Measurements from ENCODE around the gene PPP2R5C. TPM values are rescaled to one million over a fixed set of nuclear protein-coding genes. Genes with fewer than 3 reads are reported as not detected.

Gene PPP2R5C
- total and polyA plus RNA-seq, 2 donors from 2014 or later: 65.6 to 129 TPM

DNA sequence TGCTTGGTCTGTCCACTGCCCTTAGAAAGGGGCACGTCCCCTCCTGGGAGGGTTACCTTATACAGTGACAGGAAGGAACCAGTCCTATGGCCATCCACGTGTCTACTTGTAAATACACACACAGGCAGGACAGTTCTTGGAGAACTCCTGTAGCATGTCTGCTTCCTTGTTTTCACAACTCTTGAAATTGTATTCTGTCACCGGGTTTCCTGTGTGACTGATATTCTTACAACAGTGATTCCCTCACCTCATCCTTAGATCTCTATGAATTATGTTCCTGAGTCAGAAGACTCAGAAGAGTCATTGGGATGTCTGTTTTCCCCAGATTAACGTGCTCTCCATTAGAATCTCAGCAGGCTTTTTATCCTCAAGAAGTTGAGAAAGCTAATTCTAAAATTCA lies 158.8 kb downstream of the PPP2R5C start:
- no peak for FAIRE-seq
- no peaks in the 10 kb centered on the region for H3K27me3 ChIP-seq (ENCODE audit: control insufficient read depth, insufficient read depth, low read length)
- peaks cover 0 to 10% (median 4%) of the 10 kb centered on the region in 3 donors for H3K36me3 ChIP-seq (ENCODE audit: control insufficient read depth in 2 of 3, insufficient read depth in 3 of 3, low read length in 3 of 3)

DNA sequence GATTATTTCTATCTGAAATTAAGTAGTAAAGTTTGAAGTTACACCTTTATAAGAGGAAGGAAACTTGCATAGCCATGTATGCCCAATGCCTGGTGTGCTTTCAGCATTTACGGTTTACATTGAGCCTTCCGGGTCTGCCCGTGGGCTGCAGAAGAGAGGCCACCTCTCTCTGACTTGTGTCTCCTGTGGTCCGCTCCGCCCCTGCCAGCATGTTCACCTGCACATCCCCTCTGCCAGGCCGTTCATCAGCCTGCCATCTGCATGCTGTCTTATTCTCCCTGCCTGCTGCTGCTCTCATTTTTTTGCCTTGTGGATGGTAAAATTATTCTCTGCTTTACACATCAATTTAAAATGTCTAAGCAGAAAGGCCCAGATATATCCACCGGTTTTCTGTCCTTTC lies 161.4 kb downstream of the PPP2R5C start:
- FAIRE-seq (no peak), DNase-seq (no peak)
- TF ChIP-seq, protein P1, sequence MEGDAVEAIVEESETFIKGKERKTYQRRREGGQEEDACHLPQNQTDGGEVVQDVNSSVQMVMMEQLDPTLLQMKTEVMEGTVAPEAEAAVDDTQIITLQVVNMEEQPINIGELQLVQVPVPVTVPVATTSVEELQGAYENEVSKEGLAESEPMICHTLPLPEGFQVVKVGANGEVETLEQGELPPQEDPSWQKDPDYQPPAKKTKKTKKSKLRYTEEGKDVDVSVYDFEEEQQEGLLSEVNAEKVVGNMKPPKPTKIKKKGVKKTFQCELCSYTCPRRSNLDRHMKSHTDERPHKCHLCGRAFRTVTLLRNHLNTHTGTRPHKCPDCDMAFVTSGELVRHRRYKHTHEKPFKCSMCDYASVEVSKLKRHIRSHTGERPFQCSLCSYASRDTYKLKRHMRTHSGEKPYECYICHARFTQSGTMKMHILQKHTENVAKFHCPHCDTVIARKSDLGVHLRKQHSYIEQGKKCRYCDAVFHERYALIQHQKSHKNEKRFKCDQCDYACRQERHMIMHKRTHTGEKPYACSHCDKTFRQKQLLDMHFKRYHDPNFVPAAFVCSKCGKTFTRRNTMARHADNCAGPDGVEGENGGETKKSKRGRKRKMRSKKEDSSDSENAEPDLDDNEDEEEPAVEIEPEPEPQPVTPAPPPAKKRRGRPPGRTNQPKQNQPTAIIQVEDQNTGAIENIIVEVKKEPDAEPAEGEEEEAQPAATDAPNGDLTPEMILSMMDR (IDR thresholded peaks at IDR 0.05; ENCODE audit: borderline replicate concordance, extremely low read depth, insufficient read depth): no peak
- H3K9me3 ChIP-seq (ENCODE audit: control insufficient read depth in 2 of 3, insufficient read depth in 1 of 3, low read length in 3 of 3): no peaks in the 10 kb centered on the region
- intact Hi-C loops (cut with DNase I): no loop called here
- H3K4me3 ChIP-seq (ENCODE audit: low read length in 3 of 3): no peak overlapping the region
- no peaks in the 10 kb centered on the region for H3K4me1 ChIP-seq (ENCODE audit: control insufficient read depth in 2 of 3, insufficient read depth in 2 of 3, low read depth in 1 of 3, low read length in 3 of 3)
- no peak overlapping the region for H3K27ac ChIP-seq (ENCODE audit: low read depth in 2 of 2, low read length in 2 of 2)
- H3K9ac ChIP-seq (ENCODE audit: low read length in 3 of 3): no peak overlapping the region
- no peaks in the 10 kb centered on the region for H3K27me3 ChIP-seq (ENCODE audit: control insufficient read depth, insufficient read depth, low read length)
- H3K36me3 ChIP-seq (ENCODE audit: control insufficient read depth in 2 of 3, insufficient read depth in 3 of 3, low read length in 3 of 3): peaks cover 0 to 7% (median 5%) of the 10 kb centered on the region in 3 donors

More for the DNA sequence above, 158.8 kb downstream of the PPP2R5C start:
- H3K27ac ChIP-seq (ENCODE audit: low read depth in 2 of 2, low read length in 2 of 2): no peak overlapping the region
- intact Hi-C loops (cut with DNase I): no loop called here
- TF ChIP-seq, protein P1 (IDR thresholded peaks at IDR 0.05; ENCODE audit: borderline replicate concordance, extremely low read depth, insufficient read depth): no peak
- no peak overlapping the region for H3K9ac ChIP-seq (ENCODE audit: low read length in 3 of 3)
- no peak overlapping the region for H3K4me3 ChIP-seq (ENCODE audit: low read length in 3 of 3)
- H3K4me1 ChIP-seq (ENCODE audit: control insufficient read depth in 2 of 3, insufficient read depth in 2 of 3, low read depth in 1 of 3, low read length in 3 of 3): no peaks in the 10 kb centered on the region
- no peaks in the 10 kb centered on the region for H3K9me3 ChIP-seq (ENCODE audit: control insufficient read depth in 2 of 3, insufficient read depth in 1 of 3, low read length in 3 of 3)
- DNase-seq: no peak

DNA sequence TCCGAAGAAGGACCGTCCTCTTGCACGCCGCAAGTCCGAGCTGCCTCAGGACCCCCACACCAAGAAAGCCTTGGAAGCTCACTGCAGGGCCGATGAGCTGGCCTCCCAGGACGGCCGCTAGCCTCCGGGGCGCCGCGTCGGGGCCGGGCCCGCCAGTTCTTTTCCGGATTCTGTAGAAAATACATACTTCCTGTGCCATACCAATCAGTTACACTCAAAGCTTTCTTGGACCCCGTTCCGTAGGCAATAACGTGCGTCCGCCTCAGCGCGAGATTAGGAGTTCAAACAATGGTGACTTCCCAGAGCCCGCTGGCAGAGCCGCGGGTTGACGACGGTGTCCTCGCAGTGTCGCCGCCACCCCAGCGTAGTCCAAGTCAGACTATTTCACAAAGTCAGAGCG lies 163.6 kb downstream of the PPP2R5C start:
- H3K27me3 ChIP-seq (ENCODE audit: control insufficient read depth, insufficient read depth, low read length): no peaks in the 10 kb centered on the region
- no peaks in the 10 kb centered on the region for H3K9me3 ChIP-seq (ENCODE audit: control insufficient read depth in 2 of 3, insufficient read depth in 1 of 3, low read length in 3 of 3)
- no peak overlapping the region for H3K9ac ChIP-seq (ENCODE audit: low read length in 3 of 3)
- DNase-seq (no peak), FAIRE-seq (no peak)
- TF ChIP-seq, protein P1 (IDR thresholded peaks at IDR 0.05; ENCODE audit: borderline replicate concordance, extremely low read depth, insufficient read depth): no peak
- intact Hi-C loops (cut with DNase I): no loop called here
- no peaks in the 10 kb centered on the region for H3K4me1 ChIP-seq (ENCODE audit: control insufficient read depth in 2 of 3, insufficient read depth in 2 of 3, low read depth in 1 of 3, low read length in 3 of 3)
- no peak overlapping the region for H3K4me3 ChIP-seq (ENCODE audit: low read length in 3 of 3)
- no peak overlapping the region for H3K27ac ChIP-seq (ENCODE audit: low read depth in 2 of 2, low read length in 2 of 2)
- peaks cover 0 to 10% (median 7%) of the 10 kb centered on the region in 3 donors for H3K36me3 ChIP-seq (ENCODE audit: control insufficient read depth in 2 of 3, insufficient read depth in 3 of 3, low read length in 3 of 3)

DNA sequence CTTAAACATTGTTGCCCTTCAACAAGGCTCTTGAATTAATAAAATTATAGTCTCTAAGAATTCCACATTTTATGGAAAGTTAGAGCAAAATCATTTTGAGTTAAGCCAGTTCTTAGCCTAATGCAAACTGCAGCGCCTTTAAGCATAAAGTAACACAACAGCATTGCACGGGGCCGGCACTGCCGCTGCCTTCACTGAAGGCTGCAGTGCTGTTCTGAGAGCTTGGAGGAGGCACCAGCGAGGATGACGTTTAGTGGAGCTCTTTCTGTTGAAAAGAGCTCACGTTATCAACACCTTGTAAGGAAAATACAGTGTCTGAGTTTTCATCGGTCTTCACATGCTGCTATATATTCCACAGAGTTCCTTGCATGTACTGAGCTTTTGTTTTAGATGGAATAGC lies 164.6 kb downstream of the PPP2R5C start:
- DNase-seq (no peak), FAIRE-seq (no peak)
- TF ChIP-seq, protein P1 (IDR thresholded peaks at IDR 0.05; ENCODE audit: borderline replicate concordance, extremely low read depth, insufficient read depth): no peak
- Histone ChIP-seq H3K27ac (ENCODE audit: low read depth in 2 of 2, low read length in 2 of 2) (no peak overlapping the region), H3K36me3 (ENCODE audit: control insufficient read depth in 2 of 3, insufficient read depth in 3 of 3, low read length in 3 of 3) (peaks cover 0 to 10% (median 7%) of the 10 kb centered on the region in 3 donors), H3K4me3 (ENCODE audit: low read length in 3 of 3) (no peak overlapping the region), H3K4me1 (ENCODE audit: control insufficient read depth in 2 of 3, insufficient read depth in 2 of 3, low read depth in 1 of 3, low read length in 3 of 3) (no peaks in the 10 kb centered on the region), H3K27me3 (ENCODE audit: control insufficient read depth, insufficient read depth, low read length) (no peaks in the 10 kb centered on the region), H3K9me3 (ENCODE audit: control insufficient read depth in 2 of 3, insufficient read depth in 1 of 3, low read length in 3 of 3) (no peaks in the 10 kb centered on the region), H3K9ac (ENCODE audit: low read length in 3 of 3) (no peak overlapping the region)
- intact Hi-C loops (cut with DNase I): no loop called here

Data from kidney (tissue), 14 donors.